Inflammatory macrophage (primary cell): Measurements from ENCODE around the gene UQCRC2.
"Not testable (repeated sequence)": the region's sequence is repeated elsewhere in the genome, so short reads cannot be mapped to it uniquely, and the experiment has no call there.

Experiments
- DNase-seq, 2 donors: peaks; one replicate each; pipeline ENCODE4 v3.0.0-alpha.2; 2020 to 2022

The UQCRC2 gene

GRCh38 chr16:21984062-21984461, 30.9 kb downstream of the UQCRC2 start:
- DNase-seq: no peak

- no peak for DNase-seq
Observed at GRCh38 chr16:21985524-21985923, 32.4 kb downstream of the UQCRC2 start.

DNA sequence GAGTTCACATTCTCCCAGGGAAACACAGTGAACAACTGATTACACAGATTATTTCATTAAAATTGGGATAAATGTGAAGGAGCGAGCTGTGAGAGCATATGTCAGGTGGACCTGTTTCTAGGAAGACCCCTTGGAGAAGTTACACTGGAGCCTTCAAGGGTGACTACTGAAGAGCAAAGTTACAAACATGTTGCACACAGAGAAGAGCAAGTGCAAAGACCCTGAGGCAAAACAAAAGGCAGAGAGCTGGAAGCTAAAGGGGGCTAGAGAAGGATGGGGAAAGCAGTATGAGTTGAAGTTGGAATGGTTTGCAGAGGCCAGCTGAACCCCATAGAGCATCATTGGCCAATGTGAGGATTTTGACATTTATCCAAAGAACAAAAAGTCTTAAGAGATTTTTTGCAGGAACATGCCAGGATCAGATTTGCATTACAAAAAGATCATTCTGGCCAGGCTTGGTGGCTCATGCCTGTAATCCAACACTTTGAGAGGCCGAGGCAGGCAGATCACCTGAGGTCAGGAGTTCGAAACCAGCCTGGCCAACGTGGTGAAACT, 33.6 kb downstream of the UQCRC2 start:
- no peak for DNase-seq

DNA sequence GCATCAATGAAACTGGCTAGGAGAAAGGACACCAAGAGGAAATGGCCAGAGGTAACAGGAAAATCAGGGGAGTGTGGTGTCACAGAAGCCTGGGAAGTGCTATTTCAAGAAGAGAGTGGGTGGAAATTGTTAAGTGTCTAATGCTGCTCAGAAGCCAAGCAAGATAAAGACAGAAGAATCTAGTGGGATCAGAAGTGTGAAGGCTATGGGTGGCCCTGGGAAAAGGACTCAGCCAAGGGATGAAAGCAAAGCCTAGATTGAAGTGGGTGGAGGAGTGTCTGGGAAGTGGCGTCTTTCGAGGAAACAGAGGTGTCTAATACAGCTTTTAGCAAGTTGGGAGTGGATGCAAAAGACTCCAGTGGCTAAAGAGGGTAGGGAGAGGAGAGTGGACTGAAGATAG, 34.3 kb downstream of the UQCRC2 start:
- no peak for DNase-seq

- no peak for DNase-seq
Observed at GRCh38 chr16:21989133-21989532, 36.0 kb downstream of the UQCRC2 start.

- DNase-seq: no peak
Observed at GRCh38 chr16:21989751-21990150, 36.6 kb downstream of the UQCRC2 start.

DNA sequence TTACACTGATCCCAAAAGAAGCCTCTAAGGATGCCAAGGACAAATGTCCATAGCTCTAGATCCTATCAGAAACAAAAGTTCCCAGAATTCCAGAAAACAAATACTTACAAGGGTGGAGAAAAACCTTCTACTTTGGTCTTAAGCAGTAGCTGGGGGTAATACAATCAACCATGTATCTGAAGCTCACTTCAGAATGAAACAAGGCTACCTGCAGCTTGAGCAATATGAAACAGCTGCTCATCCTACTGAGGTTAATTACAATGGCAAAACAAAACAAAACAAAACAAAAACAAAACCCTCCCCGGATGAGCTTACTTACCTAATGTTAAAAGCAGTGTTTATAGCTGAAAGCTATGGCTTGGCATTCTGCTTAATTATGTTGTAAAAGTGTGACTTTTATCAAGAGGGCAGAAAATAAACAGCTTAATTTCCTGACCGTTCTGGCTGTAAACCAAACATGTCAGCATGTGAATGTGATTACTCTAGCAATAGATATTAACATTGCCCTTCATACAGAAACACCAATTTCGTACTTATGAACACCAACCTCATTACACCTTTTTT, 37.3 kb downstream of the UQCRC2 start:
- DNase-seq: no peak

- no peak for DNase-seq
Observed at GRCh38 chr16:21991621-21992020, 38.5 kb downstream of the UQCRC2 start.

DNA sequence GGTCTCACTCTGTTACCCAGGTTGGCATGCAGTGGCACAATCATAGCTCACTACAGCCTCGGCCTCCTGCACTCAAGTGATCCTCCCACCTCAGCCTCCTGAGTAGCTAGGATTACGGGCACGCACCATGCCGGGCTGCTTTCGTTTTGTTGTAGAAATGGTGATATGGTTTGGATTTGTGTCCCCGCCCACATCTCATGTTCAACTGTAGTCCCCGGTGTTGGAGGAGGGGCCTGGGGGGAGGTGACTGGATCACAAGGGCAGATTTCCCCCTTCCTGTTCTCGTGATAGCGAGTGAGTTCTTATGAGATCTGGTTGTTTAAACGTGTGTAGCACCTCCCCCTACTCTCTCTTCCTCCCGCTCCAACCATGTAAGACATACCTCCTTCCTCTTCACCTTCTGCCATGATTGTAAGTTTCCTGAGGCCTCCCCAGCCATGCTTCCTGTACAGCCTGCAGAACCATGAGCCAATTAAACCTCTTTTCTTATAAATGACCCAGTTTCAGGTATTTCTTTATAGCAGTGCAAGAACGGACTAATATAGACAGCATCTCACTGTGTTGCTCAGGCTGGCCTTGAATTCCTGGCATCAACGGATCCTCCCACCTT, 41.8 kb downstream of the UQCRC2 start:
- no peak for DNase-seq

- DNase-seq: no peak
Observed at GRCh38 chr16:21996923-21997696, 43.9 kb downstream of the UQCRC2 start.

- DNase-seq: no peak
Observed at GRCh38 chr16:21997697-21998480, 44.7 kb downstream of the UQCRC2 start.

GRCh38 chr16:22001591-22001990, 48.4 kb downstream of the UQCRC2 start:
- no peak for DNase-seq

DNA sequence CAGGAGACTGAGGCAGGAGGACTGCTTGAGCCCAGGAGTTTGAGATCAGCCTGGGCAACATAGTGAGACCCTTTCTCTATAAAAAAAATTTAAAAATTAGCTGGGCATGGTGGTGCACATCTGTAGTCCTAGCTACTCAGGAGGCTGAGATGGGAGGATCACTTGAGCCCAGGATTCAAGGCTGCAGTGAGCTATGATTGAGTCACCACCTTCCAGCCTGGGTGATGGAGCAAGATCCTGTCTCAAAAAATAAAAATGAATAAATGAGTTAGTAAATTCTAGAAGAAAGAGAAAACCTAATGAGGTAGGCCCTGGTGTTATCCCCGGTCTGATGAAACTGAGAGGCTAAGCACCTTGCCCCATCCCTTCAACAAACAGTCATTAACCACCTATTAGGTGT, 48.9 kb downstream of the UQCRC2 start:
- DNase-seq: not testable (repeated sequence)

DNA sequence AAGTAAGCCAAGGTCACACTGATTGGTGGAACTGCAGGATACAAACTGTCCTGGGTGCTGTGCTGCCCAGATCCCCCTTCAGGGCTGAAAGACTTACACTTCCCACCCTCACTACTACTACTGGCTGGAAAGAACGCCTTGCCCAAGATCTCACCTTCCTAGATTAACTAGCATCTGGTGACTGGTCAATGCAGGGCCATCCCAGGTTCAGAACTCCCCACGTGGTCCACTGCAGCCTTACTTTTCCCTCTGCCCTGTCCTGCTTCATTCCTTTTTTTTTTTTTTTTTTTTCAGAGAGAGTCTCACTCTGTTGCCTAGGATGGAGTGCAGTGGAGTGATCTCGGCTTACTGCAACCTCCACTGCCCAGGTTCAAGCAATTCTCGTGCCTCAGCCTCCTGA, 50.0 kb downstream of the UQCRC2 start:
- no peak for DNase-seq

DNA sequence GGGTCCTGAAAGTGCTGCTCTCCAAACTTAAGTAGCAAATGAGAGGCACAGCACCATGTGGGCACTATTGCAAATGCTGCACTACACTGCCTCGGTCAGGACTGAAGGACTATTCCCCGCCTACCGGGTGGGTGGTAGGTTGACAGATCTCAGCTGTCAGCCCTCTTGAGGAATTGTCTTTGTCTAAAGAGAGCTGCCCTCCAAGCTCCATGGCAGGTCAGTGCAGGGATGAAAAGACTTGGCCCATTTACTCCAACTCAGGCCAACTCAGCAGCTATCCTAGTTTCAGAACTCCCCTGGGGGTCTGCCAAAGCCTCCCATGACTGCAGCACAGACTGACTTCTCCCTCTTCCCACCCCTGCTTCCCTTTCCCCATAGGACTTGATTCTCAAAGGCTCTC, 51.2 kb downstream of the UQCRC2 start:
- no peak for DNase-seq

- DNase-seq: no peak
Observed at GRCh38 chr16:22005746-22006145, 52.6 kb downstream of the UQCRC2 start.

GRCh38 chr16:22006636-22007035, 53.5 kb downstream of the UQCRC2 start:
- DNase-seq: no peak

DNA sequence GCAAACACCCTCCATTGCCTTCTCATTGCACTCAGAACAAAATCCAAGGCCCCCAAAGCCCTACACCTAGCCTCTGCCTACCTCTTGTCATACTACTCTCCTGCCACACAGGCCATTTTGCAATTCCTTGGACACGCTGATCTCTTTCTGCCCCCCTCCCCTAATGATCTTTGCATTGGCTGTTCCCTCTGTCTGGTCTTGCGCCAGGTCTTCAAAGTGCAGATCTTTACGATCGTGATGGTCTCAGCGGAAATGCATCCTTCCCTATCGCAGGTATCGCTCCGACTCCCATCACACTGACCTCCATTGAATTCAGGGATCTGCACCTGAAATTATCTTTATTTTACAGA, 54.0 kb downstream of the UQCRC2 start:
- DNase-seq: no peak

DNA sequence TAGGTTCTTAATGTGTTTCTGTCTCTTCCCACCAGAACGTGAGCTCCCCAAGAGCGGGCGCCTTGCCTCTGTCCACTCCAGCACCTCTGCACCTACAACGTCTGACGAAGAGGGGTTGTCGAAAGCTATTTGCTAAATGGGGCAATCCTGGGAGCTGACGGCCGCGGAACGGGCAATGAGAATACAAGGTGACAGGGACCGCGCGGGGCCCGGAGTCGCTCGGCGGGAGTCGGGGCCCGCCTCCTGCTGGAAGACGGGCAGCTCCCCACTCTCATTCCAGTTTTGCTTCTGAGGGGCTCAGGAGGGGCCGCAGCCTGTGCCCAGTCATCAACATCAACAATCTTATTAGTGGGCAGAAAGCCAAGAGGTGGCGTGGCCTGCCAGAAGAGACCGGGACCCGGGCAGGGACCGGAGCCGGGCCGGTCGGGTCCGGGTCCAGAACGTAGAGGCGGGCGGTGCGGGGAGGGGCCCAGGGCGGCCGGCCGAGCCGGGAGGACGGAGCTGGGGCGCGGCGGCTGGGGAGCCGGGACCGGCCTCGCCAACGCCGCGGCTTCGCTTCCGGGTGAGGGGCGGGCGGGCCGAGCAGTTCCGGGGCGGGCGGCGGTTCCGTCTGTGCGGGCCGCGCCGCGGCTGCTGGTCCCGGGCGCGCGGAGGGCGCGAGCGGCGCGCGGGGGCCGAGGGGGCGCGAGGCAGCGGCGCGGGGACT, 54.5 kb downstream of the UQCRC2 start, which contains the start of gene MOSMO:
TSS of gene MOSMO (plus strand) at position 603 of the 706 bp plus-strand sequence. CDS start 191 bp downstream, outside the sequence.
- peak; percentile 49 to 72 for DNase-seq

DNA sequence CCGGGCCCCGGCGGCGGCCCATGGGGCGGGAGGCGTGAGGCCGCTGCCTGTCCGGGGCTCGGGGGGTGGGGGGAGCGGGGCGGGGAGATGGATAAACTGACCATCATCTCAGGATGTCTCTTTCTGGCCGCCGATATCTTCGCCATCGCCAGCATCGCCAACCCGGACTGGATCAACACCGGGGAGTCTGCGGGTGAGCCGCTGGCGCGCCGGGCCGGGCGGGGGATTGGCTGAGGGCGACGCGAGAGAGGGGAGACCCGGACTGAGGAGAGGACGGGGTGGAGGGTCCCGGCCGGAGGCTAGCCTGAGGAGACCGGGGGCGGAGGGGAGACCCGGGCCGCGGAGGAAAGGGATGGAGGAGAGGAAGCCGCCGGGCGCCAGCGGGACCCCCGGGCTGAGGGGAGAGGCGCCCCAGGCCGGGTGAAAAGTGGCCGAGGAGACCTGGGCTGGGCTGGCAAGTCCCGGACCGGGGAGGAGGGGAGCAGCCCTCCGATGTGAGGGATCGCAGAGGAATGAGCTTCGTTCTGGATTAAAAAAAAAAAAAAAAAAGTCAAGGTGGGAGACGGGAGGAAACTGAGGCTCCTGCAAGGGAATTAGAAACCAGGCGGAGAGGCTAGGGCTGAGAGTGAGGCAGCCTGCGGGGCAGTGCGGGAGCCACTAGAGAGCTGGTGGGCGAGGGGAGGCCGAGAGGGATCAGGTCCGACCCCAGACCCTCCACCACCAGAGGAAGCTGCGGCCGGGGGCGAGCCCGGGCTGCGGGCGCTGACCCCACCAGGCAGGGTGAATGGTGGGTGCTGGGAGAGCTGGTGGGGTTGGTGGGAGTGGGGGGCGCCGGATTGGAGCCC, 55.3 kb downstream of the UQCRC2 start:
- no peak for DNase-seq

- DNase-seq: no peak
Observed at GRCh38 chr16:22010902-22011301, 57.7 kb downstream of the UQCRC2 start.
